GM19372 (cell line): Measurements from ENCODE around the gene HERC4.
"Not testable (repeated sequence)": the region's sequence is repeated elsewhere in the genome, so short reads cannot be mapped to it uniquely, and the experiment has no call there.

ENCODE experiments used
- ATAC-seq: cut with Tn5 transposase; IDR thresholded peaks from one replicate; pipeline ENCODE4 v1.9.1; 2021; ENCODE audit warnings: mild to moderate bottlenecking, low read depth, moderate library complexity; ENCODE audit not compliant: unreplicated experiment

The HERC4 gene

DNA sequence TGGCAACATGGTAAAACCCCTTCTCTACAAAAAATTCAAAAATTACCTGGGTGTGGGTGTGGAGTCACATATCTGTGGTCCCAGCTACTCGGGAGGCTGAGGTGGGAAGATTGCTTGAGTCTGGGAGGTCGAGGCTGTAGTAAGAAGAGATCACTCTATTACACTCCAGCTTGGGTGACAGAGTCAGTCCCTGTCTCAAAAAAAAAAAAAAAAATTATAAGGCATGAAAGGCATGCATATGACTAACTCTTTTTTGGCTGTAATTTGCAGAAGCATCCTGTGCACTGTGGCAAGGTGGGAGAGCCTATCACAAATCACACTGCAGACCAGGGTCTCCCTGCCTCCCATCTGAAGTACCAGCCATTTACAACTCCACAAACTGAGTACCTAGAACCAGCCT lies 20.1 kb upstream of the HERC4 start:
- ATAC-seq = no peak

DNA sequence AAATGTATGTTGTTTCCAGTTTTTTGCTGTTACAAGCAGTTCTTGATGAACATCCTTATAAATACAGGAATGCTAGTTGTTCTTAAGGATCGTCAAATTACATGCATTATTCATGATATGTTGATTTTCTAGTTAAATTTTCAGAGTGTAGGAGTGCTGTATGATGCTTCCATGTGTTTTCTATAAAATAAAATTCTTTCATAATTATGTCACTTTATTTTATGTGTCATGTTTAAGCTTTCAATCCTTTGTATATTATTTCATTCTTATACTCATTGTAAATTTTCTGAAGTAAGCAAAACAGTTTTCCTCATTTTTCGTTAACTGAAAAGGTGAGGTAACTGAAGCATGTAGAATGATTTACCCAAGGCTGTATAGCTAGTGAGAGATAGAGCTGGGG lies 17.4 kb upstream of the HERC4 start:
- ATAC-seq = no peak

DNA sequence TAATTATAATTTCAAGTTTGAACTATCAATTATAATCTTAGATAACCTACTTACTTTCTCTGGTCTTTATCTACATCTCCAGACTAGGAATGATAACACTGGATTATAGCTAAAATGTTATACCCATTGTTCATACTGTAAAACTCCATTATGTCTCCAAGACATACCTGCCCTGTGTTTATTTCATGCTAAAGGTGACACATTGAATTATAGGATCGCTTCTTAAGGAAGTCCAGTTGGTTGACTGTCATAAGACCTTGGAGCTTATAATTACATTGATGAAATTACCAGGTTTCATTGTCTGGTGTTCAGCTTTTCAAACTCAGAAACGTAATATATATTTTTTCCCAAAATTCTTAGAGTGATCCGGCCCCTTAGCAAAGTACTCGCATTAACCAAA lies 15.5 kb upstream of the HERC4 start:
- no peak for ATAC-seq

DNA sequence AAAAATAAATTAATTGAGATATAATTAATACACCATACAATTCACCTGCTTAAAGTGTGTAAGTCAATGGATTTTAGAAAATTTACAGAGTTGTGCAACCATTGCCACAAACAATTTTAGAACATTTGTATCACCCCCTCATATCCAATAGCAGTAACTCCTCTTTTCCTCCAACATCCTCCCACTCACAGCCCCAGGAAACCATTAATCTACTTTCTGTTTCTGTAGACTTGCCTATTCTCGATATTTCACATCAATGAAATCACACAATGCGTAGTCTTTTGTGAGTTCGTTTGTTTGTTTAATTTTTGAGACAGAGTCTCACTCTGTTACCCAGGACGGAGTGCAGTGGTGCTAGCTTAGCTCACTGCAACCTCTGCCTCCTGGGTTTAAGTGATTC lies 13.7 kb upstream of the HERC4 start:
- no peak for ATAC-seq

DNA sequence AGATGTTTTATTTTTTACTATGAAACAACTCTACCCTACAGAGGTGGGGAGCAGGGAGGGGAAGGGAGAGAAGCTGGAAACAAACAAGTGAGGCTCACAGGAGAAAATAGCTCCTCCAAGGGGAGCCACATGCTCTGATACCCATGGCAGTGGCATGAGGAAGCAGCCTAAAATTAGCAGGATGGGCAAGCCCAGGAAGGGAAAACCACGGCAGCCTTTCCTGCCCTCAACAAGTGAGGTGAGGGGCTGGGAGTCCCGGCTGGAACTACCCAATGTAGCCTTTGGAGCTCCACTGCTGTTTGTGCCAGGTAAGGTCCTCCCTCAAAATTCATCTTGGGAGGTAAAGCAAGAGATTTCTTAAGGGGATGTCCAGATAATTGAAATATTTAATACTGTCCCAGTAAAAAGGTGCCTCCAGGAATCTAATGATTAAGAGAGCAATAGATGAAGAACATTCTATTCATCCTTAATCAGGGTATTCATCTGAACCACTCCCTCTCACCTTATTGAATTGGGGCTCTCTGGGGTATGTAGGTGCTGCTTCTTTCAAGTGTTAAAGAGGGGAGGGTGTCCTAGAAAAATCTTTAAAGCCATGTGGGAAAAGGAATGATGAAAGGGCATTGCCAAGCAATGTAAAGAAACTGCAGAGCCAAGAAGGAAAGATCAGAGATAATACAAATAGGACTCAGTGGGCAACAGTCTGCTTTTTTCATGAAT lies 12.8 kb upstream of the HERC4 start:
- no peak for ATAC-seq

DNA sequence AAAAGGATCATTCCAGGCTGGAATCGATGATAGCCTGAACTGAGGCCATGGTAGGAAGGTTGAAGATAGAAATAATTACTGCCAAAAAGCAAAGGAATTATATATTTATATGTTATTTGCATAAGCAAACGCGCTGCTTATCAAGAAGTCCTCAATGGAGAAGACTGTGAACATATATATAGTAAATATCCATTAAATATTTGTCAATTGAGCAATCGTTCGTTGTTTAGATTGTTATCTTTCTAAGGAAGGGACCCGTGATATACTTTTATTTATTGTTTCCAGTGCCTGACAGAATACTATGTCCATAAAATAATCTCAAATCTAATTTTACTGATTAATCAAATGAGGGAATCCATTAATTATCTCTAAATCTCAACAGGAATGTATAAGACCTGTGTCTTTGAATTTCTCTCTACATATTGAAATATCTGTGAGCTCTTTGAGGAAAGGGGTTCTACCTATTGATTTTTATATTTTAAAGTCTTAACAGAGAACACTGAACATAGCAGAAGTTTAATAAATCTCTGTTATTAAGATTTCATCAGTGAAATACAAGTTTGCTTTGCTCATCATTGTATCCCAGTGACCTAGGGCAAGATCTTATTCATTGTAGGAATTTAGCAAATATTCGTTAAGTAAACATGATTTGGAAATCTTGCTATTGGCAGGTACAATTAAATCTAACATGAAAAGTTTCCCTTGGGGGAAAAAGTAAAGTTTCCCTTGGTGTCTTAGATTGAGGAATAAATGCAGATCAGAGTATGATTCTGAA lies 12.0 kb upstream of the HERC4 start:
- ATAC-seq = no peak

DNA sequence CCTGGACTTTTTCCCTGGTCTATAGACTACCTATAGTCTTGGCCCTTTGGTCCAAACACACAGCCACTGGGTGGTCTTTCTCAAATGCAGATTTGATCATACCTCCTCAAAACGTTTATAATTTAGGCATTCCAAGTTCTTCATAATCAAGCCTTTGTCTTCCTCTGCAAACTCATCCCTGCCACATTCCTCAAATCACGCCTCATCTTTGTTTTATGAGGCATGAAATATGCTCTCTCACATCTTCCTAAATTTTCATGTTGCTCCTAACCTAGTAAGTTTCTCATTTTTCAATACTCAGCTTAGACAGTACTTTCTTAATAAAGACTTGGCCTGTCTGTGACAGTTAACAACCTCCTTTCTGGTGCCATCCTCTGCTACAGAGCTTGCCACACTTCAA lies 10.9 kb upstream of the HERC4 start:
- ATAC-seq = no peak

DNA sequence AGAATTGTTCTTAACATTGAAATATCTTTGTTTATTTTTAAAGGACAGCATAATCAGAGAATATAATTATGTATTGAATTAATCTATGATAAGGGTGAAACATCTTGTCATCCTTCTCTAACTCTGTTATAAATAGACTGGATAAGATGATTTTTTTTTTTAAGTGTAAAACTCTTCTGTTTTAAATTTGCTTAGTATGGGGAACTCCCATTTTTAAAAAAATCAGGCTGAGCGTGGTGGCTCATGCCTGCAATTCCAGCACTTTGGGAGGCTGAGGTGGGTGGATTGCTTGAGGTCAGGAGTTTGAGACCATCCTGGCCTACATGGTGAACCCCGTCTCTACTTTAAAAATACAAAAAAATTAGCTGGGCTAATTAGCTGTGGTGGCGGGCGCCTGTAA lies 9.4 kb upstream of the HERC4 start:
- no peak for ATAC-seq

DNA sequence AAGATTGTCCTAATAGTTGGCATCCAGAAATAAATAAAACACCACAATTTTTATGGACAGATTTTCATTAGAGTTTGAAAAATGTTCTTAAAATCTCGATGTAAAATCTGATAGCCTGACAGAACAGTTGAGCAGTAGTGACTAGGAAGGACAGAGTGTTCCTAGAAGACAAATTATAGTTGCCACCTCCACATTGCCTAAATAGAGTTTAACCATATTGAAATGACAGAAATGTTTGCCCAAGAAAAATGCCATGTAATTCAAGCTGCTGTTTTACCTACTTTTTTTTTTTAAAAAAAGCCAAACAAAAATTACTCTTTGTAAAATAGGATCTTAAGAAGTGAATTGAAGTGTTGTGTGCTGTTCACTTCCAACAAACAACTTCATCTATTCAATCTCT lies 8.9 kb upstream of the HERC4 start:
- no peak for ATAC-seq

DNA sequence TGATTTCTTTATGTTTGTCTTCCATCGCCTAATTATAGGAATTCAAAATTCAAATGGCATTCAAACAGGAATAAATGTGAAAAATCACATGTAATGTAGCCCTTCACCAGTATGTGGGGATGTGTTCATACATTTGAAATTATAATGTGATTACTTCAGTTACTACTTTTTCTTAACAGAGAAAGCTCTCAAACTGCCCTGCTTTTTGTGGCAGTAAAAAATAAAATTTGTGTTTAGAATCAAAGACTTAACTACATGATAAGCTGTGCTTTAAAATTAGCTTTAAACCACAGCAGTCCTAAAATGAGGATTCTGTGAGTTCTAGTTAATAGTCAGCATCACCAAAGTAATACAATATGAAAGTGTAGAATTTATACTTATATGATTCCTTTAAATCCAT lies 7.8 kb upstream of the HERC4 start:
- ATAC-seq = no peak

DNA sequence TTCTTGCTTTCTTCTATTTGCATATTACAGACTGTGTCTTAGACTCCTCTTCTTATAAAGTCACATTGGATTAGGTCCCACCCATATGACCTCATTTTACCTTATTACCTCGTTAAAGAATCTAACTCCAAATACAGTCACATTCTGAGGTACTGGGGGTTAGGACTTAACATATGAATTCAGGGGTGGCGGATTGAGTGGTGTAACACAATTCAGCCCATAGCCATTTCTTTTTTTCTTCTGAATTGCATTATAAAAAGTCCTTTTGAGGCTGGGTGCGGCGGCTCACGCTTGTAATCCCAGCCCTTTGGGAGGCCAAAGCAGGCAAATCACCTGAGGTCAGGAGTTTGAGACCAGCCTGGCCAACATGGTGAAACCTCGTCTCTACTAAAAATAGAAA lies 6.8 kb upstream of the HERC4 start:
- no peak for ATAC-seq

DNA sequence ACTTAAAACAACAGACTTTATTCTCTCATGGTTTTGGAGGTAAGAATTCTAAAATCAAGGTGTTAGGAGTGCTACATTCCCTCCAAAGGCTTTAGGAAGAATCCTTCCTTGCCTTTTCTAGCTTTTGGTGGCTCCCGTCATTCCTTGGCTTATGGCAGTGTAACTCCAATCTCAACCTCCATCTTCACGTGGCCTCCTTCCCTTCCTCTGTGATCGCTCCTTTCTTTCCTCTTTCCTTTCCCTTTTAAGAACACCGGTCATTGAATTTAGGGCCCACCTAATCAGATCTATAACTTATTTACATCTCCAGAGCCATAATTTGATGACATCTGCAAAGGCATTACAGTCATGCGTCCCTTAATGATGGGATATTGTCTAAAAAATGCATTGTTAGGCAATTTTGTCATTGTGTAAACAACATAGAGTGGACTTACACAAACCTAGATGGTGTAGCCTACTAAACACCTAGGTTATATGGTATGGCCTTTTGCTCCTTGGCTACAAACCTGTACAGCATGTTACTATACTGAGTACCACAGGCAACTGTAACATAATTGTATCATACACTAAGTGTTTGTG lies 5.9 kb upstream of the HERC4 start:
- ATAC-seq = no peak

DNA sequence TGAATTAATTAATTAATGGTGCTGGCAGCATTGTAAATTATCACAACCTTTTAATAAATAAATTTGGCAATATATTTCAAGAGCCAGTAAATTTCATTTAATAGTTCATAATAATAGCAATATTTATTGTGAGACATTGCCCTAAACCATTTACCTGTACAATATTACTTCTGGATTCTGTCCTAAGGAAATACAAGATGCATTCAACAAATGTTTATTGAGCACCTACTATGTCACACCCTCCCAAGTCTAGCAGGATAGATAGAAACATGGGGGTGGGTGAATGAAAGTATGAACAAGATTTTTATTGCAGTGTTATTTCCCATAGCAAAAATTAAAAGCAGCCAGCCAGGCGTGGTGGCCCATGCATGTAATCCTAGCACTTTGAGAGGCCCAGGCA lies 4.4 kb upstream of the HERC4 start:
- ATAC-seq = no peak

DNA sequence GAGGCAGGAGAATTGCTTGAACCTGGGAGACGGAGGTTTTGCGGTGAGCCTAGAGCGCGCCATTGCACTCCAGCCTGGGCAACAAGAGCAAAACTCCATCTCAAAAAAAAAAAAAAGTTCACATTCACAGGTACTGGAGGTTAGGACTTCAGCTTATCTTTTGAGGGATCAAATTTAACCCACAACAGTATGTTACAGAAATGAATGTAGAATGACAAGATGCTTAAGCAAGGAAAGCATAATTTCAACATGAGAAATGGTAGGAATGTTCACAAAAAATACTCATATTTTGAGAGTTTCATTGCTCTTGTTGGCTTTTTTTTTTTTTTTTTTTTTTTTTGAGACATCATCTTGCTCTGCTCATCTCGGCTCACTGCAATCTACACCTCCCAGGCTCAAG lies 1.9 kb upstream of the HERC4 start:
- no peak for ATAC-seq

DNA sequence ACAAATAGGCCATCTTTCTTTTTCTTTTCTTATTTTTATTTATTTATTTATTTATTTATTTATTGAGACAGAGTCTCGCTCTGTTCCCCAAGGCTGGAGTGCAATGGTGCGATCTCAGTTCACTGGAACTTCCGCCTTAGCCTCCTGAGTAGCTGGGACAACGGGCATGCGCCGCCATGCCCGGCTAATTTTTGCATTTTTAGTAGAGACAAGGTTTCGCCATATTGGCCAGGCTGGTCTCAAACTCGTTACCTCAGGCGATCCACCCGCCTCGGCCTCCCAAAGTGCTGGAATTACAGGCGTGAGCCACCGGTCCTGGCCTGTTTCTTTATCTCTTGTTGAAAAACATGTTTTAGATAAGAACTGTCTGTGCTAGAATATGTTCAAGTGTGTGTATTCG lies 998 bp upstream of the HERC4 start:
- not testable (repeated sequence) for ATAC-seq

DNA sequence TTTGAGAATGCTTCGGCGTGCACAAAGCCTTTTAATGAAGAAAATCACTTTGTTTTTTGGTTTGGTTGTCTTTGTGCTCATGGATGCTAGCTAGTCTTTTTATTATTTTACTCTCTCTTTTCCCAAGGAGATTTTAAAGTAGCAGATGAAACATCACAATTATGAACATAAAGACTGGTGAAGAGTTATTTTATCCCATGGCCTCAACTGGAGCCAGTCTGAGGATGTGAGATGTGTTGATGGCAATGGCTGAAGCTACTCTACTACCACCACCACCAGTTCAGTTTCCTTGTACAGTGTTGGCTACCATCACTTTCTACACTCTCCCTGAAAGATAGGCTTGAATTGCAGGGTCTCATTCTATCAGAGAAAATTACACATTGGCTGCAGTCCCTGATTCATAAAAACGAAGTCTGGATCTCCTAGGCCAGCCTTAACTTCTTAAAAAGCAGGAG lies 494 bp upstream of the HERC4 start:
- ATAC-seq = no peak

DNA sequence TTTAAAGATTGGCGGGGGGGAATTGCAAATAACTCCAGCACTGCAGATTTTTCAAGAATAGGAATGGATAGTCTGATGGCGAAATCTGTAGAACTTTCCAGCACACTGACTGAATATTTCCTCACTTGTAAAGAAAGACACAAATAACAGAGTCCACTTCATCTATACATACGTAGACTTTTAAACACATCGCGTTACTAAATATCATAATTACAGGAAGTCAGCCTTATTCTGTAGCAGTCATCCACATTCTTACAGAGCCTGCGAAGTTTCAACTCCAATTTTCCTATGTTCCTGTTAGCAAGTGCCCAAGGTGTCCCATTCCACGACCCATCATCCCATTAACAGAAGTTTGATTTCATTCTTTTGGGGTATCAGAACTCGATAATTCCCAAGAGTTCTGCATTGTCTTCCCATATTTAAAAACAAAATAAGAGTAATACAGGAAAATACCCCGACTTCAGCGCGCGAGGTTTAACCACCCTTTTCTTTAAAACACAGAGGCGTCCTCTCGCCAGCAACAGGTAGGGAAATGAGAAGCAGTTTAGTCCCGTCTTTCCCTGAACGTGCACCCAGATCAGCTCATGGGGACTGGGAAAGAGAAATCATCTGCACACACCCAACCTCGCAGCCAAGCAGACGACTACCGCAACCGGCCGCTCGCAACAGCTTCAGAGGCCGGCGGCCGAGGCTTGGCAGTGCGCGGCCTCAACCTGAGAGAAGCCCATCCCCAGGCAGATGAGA lies 880 bp downstream of the HERC4 start:
- no peak for ATAC-seq

DNA sequence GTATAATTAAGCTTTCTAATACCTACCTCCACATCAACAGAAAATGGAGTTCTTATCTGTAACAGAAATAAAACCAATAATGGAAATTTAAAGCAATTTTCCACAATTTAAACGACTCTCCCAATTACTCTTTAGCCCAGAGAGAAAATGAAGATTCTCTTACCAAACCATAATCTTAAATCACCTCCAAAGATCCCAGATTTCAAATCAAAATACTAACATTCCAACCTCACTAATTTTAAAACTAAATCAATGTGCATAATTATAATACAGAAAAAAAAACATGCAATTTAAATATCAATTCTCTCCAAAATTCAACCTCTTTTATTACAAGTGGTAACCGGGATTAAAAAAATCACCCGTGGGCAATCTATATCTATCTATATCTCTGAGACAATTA lies 1.5 kb downstream of the HERC4 start:
- no peak for ATAC-seq

DNA sequence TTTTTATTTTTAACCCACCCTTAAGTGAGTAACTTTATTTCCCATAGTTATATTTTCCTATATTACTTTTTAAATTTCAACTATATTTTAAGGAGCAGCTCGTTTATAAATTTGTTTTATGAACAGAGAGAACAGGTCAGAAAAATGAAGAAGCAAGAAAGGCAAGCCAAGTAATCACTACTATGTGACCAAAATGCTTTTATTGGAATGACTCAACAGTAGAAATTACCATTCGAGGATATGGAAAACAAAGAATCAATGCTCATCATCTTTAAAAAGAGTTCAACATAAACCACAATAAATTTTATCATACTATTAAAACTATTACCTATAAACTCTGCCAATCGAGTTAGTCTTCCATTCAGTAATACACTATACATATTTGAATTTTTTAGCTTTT lies 7.6 kb downstream of the HERC4 start:
- no peak for ATAC-seq

DNA sequence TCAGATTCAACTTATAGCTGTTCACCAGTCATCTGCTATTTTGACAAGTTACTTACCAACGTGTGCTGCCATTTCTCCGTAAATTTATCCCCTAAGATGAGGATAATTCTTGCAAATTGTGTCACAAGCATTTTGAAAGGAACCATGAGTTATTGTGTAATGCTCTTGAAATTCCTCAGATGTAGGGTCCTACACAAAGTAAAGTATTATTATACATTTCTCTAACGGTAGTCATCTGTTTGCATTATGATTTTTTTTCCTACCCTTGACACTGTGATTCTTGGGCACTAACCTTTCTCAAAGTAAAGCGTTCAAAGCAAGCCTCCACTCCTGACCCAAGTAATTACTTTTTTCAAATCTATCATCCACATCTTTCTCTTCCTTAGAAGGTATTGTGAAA lies 8.1 kb downstream of the HERC4 start:
- ATAC-seq = no peak

DNA sequence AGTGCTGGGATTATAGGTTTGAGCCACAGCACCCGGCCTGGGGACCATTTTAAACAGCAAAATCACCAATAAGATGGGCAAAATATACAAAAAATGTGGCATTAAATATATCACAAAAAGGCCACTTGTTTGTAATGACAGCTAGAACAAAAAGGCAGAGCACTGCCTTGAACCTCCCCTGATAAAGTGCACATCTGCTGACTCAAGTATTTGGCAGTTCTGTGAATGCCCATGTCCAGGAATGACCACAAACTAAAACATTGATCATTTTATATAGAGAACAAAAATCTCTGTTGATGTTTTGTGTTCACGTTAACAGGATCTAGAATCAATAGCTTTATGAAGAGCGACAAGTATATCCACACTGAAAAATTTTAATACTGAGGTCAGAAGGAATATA lies 21.5 kb downstream of the HERC4 start:
- no peak for ATAC-seq
